Activated effector memory CD4-positive, alpha-beta T cell treated with Interleukin-2 at 50 U/mL for 16 hours (primary cell): ENCODE results near the gene KLHL42.
A peak's percentile ranks its signal among the peaks of the same experiment; 100 is the strongest.
"Not testable (repeated sequence)": the region's sequence is repeated elsewhere in the genome, so short reads cannot be mapped to it uniquely, and the experiment has no call there.

Experiments used
- DNase-seq: peaks from one replicate; pipeline ENCODE4 v3.0.0-alpha.2; 2020

KLHL42 gene

DNA sequence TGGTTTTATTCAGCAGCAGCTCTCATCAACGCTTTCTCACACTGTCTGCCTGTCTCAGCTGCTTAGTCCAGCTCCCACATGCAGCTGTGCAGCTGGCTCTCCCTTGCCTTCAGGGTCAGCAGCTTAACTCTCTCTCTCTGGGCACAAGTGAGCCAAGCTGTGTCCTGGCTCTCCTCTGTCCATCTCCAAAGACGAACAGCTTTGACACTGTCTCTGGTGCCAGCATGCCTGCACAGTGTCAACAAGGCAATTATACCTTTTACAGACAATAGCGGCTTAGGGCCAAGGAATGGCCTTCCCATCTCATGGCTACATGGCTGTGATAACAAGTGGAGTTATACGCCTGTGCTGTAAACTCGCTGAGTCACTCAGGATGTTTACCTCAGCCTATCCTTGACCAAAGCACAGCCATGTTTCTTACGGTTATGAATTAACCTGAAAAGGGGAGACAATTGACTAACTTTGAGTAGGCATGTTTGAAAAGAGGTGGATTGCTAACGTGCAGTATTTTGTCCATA is 38.4 kb downstream of the KLHL42 start:
- DNase-seq: no peak

DNA sequence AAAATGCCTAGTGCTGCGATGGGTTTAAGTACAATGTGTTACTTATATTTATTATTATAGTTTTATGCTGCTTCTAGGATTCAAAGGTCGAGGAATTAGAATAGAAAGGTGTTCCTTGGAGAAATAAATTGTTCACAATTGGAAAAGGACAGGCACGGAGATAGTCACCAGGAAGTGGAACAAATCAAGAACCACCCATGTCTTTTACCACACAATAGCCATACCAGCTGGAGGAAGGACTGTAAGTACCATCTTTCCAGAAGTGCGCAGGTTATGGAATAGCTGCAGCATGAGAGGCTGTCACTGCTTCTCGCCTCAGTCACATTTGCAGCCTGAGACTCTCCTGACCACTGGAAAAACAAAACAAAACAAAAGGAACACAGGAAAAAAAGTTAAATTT is 40.5 kb downstream of the KLHL42 start:
- DNase-seq: no peak

DNA sequence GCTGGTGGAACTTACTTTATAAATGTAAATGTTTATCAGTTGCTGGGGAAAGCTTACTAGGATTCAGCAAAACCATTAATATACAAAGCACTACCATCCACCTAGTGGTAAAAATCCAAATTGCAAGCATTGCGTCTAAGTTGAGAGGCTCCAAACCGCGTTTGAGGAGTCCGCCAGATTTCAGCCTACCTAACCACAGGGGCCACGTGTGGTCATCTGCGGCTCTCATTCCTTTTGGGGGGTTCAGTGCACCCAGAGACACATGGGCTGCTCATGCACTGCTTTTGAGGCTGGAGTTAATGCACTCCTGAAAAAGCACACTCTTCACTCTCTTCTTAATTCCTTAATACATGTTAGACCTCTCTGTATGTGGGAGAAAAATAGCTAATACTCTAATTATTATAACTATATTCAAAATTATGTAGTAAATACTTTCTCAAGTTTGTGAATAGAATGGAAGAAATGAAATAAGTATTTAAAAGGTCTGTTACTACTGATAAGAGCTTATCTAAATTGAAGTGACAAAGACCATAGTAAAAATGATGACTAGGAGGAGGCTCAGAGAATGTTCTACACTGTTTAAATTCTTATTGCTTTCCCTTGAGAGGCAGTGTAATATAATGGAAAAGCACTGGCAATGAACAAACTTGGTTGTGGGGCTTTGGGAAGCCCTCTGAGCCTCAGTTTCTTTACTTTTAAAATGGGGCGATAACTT is 41.4 kb downstream of the KLHL42 start:
- DNase-seq: peak; percentile 14

DNA sequence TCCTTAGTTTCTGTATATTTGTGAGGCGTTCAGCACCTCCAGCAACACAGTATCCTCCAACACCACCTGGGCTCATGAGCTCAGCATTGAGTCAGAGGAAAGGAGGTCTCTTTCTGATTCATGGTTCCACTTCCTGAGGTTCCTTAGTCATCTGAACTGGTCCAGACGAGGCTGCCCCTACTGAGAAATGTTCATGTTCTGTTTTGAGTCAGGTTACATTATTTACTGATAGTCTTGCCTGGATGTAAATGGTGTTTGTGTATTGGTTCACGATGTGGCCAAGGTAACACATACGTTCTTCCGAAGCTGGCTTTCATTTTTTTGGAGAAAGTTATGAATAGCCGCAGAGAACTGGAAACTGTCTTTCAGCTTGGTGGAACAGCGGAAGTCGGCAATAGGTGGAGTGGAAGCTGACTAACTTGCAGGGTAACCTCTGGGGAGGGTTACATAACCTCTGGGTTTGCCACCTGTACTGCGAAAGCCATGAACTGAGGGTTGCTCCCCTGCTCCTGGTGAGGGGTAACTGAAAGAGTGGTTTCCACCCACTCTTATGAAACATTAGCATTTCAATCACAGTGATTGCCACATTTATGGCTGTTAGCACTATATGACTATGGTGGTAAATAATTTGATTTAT is 42.2 kb downstream of the KLHL42 start:
- DNase-seq: peak; percentile 44

DNA sequence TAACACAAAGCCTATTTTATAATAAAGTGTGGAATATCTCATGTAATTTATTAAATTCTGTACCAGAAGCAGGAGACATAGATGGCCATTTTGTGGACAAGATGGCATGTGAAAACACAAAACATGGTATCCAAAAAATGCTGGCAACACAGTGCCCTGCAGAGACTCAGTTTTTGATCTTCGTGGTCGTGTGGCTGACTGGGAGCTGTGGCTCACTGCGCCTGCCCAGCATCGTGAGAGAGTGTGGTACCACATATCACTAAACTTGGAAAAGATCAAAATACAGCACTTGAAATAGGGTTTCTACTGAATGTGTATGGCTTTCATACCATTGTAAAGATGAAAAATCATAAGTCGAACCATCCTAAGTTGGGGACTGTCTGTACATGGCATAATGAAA is 43.0 kb downstream of the KLHL42 start:
- DNase-seq: no peak

DNA sequence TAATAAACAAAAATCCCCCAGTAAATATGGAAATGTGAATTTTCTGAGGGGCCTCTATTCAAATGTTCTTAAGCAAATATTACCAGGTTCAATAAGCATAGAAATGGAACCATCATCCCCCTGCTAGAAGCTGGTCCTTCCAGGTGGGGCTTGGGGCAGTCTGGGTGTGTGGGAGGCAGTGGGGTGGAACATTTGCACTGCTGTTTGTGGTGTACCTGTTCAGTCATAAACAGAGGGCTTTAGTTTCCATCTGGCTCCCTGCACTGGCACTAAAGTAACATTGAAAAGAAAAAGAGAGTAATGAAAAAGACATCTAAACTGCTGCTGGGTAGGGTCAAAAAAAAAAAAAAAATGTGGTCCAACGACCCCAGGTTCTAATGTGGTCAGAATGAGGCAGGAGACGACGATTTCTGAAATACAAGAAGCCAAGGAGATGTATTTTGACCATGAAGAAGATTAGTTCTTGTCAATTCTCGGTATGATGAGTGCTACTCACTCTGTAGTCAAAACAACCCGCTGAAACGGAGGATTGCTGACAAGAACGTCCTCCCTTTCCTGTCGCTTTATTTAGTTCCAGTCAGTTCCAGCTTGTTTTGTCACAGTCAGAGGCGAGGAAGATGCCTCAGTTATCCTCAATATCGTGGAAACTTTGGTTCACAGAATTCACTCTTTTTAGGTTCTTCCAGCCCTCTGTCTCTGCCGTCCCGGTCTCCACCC is 44.3 kb downstream of the KLHL42 start:
- no peak for DNase-seq

DNA sequence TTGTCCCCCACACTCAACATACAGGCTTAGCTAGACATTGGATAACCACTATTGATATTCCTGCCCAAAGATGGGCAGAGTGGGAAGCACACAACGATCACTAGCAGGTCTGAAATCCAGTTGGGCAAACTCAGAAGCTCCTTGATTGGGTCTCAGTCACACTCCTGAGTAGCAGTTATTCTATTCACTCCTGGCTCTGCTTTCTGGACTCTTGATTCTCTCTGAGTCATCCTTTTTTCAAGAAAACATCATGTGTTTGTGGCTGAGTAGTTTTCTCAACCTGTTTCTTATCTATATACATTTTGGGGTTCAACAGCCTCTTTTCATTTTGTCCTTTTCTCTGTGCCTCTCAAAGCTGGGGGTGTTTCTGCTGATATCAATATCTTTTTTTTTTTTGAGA is 46.0 kb downstream of the KLHL42 start:
- no peak for DNase-seq

DNA sequence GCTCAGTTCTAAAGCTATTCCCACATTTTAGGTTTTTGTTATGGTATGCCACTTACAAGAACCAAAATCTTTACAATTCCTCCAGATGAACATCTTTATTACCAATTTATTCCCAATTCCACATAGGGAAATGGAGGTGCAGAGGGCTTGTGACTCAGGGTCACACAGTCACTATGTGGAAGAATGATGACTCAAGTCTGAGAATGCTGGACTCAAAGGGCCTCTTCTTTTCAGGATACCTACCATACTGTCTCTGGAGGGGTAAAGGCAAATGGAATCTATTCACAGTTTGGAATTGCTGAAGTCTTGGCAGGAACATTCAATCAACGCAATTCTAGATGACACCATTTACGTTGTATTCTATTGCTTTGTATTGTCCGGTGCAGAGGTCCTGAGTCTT is 48.2 kb downstream of the KLHL42 start:
- DNase-seq: no peak

DNA sequence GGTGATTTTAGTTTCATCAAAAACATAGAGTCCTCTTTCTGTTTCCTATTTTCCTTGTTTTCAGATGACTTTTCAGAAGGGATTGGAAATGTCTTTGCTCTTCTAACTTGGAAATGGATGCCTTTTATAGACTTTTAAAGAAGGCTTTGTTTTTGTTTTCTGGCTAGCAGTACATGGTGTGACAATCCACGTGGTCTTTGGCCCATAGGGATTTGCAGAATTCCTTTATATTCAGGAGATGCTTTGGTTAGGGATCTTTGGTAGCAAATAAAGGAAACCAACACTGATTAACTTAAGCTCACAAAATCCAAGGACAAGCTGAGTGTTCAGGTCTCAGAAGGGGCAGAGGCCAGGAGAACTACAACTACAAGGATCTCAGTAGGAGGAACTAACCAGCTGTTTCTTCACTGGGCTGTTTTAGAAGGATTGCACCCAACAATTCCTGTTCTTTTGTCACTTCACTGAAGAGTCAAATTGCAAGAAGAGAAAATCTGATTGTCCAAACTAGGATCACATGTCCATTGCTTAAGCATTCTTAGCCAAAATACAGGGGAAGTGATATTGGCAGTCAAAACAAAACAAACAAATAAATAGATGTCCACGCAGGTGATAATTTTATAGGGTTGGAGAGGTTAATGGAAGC is 58.6 kb downstream of the KLHL42 start:
- DNase-seq: no peak

DNA sequence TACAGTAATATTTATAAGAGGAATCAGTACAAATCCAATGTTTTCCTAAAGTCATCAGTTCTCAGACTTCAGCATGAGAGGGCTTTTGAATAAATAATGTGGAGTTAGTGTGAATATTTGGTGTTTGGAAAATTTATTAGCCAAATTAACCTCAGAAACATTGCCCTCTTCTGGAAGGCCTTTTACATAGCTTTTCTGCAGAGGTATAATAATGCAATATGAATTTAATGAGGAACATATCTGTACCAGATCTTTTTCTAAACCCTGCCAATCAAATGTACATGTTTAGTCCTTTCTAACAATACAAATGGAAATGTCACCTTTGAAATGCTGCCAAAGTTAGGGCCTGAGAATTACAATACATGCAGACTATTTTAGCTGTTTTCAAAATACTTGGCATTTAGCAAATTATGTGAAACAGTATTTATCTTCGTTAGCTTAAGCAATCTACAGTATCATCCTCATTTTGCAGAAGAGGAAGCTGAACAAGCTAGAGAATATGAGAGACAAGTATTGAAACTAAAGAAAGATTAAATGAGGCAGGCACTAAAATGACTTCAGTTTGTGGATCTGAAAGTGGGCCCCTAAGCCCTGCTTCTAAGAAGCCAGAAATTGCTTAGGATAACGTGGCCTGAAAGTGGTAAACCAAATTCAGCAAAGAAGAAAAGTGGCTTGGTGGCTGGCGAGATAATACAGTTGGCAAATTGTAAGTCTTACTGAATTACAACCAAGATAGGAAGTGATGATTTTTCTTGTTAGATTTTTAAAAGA is 60.4 kb downstream of the KLHL42 start:
- no peak for DNase-seq

DNA sequence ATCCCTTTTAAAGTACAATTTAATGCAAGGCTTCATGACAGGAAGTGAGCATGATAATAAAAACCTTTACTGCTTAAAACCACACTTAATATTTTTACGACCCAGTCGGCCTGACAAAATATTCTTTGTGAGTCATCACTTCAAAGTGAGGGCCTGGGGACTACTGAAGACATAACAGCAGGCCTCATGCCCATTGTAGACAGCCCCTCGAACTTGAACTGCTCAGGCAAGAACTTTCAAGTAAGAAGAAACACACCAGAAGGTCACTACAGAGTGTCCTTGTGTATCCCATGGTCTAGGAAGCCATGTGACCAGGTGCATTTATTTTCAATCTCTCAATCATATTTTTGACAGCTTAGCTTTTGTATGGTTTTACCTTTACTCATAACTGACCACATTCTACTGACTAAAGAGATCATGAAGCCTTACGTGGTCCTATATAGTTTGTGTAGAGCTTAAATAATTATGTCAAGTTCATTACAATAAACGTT is 61.4 kb downstream of the KLHL42 start:
- DNase-seq: no peak

DNA sequence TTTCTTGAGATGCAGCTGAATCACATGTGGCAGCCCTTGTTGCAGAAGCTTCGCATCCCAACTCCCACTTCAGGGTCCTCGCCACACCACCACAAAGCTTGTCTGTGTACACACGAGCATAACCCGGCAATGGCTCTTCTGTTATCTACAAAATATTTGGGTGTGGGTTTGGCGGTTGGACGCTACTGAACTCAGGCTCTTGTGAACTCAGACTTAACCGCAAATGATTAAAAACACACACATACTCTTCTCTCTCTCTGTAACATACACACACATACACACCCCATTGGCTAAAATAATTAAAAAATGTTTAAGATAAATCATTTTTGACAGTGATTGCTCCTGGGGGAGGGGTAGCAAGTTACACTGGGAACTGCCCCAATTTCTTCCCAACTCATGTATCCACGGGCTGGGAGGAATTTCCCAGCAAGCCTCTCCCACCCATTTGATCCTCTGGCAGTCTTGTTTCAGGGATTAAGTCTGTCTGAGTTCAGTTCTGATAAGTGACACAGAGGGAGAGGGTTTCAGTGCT is 63.7 kb downstream of the KLHL42 start:
- no peak for DNase-seq

DNA sequence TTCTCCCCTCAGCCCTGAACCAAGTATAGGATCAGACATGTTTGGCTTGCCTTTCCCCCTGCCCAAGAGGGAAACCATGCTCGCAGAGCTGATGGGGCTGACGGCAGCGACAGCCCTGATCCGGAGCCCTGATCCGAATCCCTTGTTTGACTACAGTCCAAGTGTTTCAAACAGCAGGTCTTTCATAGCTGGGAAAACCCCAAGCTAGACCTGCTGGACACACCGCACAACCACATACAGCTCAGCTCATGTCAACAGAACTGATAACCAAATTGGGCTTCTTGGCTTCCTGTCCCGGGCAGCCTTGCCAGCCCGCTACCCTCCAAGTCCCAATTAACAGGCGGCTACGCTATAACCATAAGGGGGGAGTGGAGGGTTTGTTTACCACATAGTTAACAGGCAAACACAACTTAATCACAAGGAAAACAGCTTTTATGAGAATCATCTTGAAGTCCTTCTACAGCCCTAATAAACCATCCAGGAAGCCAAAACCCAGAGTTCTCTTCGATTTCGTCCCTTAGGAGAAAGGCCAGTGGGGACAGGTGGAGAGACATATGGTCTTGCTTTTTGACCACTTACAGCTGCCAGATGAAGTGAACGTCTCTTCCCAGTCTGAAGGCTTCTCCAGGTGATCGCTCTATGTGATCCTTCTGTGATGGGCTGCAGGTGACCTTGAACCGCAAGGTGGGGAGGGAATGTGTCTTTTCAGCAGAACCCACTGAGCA is 64.5 kb downstream of the KLHL42 start:
- DNase-seq: no peak

DNA sequence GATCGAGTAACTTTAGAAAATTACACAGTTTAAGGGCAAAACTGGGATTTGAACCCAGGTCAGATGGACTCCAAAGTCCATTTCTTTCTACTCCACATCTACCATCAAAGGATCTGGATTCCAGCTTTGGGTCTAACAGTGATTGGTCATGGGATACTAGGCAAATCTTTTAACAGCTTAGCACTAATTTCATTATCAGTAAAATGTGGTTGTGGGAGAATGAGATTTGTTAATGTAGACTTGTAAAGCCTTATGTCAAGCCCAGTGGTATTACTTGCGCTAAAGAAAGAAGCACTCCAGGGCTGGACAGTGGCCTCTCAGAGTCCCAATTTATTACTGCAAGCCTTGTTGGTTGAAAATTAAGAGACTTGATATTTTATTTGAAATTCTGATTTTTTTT is 65.2 kb downstream of the KLHL42 start:
- DNase-seq: no peak

DNA sequence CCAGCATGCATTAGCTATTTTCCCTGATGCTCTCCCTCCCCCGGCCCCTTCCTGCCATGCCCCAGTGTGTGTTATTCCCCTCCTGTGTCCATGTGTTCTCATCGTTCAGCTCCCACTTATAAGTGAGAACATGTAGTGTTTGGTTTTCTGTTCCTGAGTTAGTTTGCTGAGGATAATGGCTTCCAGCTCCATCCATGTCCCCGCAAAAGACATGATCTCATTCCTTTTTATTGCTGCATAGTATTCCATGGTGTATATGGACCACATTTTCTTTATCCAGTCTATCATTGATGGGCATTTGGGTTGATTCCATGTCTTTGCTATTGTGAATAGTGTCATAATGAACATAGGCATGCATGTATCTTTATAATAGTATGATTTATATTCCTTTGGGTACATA is 65.7 kb downstream of the KLHL42 start:
- not testable (repeated sequence) for DNase-seq

DNA sequence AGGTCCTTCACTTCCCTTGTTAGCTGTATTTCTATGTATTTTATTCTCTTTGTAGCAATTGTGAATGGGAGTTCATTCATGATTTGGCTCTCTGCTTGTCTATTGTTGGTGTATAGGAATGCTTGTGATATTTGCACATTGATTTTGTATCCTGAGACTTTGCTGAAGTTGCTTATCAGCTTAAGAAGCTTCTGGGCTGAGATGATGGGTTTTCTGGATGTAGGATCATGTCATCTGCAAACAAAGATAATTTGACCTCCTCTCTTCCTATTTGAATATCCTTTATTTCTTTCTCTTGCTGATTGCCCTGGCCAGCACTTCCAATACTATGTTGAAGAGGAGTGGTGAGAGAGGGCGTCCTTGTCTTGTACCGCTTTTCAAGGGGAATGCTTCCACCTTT is 67.3 kb downstream of the KLHL42 start:
- not testable (repeated sequence) for DNase-seq

DNA sequence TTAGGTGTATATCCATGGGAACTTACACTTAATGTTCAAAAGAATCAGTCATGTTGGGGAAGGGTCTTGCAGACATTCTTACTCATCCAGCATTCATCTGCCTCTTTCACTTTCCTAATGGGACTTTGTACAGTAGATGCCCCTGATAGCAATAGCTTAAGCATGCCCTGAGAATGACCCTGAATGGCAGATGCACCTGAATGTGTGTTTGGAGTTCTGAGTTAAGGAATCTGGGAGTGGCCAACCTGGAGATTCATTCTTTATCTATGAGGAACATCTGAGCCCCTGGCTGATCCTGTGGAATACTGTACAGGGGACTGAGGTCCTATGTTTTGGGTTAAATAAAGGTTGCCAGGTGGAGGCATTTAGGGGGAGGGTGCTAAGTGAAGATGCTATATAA is 71.3 kb downstream of the KLHL42 start:
- no peak for DNase-seq

DNA sequence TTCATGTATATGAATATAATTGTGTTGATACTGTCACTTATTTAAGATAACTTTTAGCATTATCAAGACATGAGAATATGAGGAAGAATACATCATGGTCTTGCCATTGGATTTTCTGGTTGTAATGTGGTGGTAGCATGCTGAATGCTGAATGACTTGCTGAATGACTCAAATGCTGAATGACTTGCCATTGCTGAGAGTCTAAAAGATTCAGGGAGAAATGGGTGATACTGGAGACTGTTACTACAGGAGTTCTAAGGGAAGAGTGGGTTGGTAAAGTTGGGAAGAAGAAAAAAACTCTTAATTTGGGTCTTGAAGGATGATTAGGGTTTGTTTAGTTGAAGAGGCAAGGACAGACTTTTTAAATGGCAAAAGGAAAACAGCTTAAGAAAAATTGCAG is 72.1 kb downstream of the KLHL42 start:
- DNase-seq: no peak
